ENCODE measurements around the gene TMEM63A. TPM values are rescaled to one million over a fixed set of nuclear protein-coding genes. Genes with fewer than 3 reads are reported as not detected.
A peak's percentile ranks its signal among the peaks of the same experiment; 100 is the strongest.

The TMEM63A gene
- total and polyA plus RNA-seq, 2 of the 13 experiments (the other 11 are each of a cell fraction or from before 2014, with no cell fraction given) = 23.9 to 53.3 TPM

DNA sequence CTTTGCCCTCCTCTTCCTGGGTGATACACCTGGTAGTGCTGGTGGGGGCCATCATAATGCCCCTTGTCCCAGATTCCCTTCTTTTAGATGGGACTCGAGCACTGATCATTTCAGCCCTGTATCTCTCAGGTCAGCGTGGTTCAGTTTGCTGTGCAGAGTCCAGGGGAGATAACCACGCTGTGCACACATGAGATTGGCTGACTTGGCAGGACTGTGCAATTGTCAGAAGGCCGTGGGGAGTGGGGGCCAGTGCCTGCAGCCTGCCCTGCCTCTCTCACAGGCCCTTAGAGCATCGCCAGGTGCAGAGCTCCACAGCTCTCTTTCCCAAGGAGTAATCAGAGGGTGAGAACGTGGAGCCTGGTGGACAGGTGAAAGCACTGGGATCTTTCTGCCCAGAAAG, 57.1 kb downstream of the TMEM63A start (continued):
- TF ChIP-seq MXD4 (CRISPR knock-in tag; IDR thresholded peaks at IDR 0.05) (peak; percentile 64; the same call in 1 of the 2 replicates), SPEN (CRISPR knock-in tag; IDR thresholded peaks at IDR 0.05; ENCODE audit: low read depth) (0 out of 2 replicates have a peak, but pooled peaks have one; percentile 54), ZKSCAN5 (CRISPR knock-in tag; IDR thresholded peaks at IDR 0.05) (no peak), SIN3A (IDR thresholded peaks at IDR 0.05; ENCODE audit: borderline replicate concordance, low read depth, low read length) (0 out of 2 replicates have a peak, but pooled peaks have one; percentile 18), ZBTB21 (CRISPR knock-in tag; IDR thresholded peaks at IDR 0.05) (no peak), SOX6 (IDR thresholded peaks at IDR 0.05) (no peak), SOX6 (CRISPR knock-in tag; IDR thresholded peaks at IDR 0.05) (peak; percentile 83), SSRP1 (CRISPR knock-in tag; IDR thresholded peaks at IDR 0.05) (0 out of 2 replicates have a peak, but pooled peaks have one; percentile 60), ZNF121 (CRISPR knock-in tag; IDR thresholded peaks at IDR 0.05) (peak; percentile 21; the same call in 1 of the 2 replicates), SIX1 (CRISPR knock-in tag; IDR thresholded peaks at IDR 0.05; ENCODE audit: borderline replicate concordance) (no peak), ZNF30 (CRISPR knock-in tag; IDR thresholded peaks at IDR 0.05) (no peak), ZNF556 (CRISPR knock-in tag; IDR thresholded peaks at IDR 0.05; ENCODE audit: borderline replicate concordance) (no peak), WIZ (CRISPR knock-in tag; IDR thresholded peaks at IDR 0.05) (no peak), SMAD9 (CRISPR knock-in tag; IDR thresholded peaks at IDR 0.05) (no peak), ZSCAN22 (CRISPR knock-in tag; IDR thresholded peaks at IDR 0.05) (no peak), NFE2L2 (IDR thresholded peaks at IDR 0.05; ENCODE audit: low read length) (no peak), ZSCAN29 (CRISPR knock-in tag; conservative IDR thresholded peaks at IDR 0.05) (no peak), SP5 (CRISPR knock-in tag; IDR thresholded peaks at IDR 0.05; ENCODE audit: borderline replicate concordance, low read depth) (0 out of 2 replicates have a peak, but pooled peaks have one; percentile 27), HNRNPL (IDR thresholded peaks at IDR 0.05; ENCODE audit: low read depth, low read length) (no peak), NR2F1 (CRISPR knock-in tag; IDR thresholded peaks at IDR 0.05) (no peak), HNF4A (CRISPR knock-in tag; IDR thresholded peaks at IDR 0.05) (peak; percentile 96), TBX3 (IDR thresholded peaks at IDR 0.05; ENCODE audit: borderline replicate concordance) (no peak), NFIB (CRISPR knock-in tag; IDR thresholded peaks at IDR 0.05; ENCODE audit: borderline replicate concordance) (no peak), MAFK (conservative IDR thresholded peaks at IDR 0.05 in 1 of 2, IDR thresholded peaks at IDR 0.05 in 1 of 2; ENCODE audit: low read length in 2 of 2) (peak; percentile 77 to 87), DNMT1 (CRISPR knock-in tag; IDR thresholded peaks at IDR 0.05) (no peak)
- TF ChIP-seq, protein P1, sequence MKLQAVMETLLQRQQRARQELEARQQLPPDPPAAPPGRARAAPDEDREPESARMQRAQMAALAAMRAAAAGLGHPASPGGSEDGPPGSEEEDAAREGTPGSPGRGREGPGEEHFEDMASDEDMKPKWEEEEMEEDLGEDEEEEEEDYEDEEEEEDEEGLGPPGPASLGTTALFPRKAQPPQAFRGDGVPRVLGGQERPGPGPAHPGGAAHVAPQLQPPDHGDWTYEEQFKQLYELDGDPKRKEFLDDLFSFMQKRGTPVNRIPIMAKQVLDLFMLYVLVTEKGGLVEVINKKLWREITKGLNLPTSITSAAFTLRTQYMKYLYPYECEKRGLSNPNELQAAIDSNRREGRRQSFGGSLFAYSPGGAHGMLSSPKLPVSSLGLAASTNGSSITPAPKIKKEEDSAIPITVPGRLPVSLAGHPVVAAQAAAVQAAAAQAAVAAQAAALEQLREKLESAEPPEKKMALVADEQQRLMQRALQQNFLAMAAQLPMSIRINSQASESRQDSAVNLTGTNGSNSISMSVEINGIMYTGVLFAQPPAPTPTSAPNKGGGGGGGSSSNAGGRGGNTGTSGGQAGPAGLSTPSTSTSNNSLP (IDR thresholded peaks at IDR 0.05; ENCODE audit: low read depth, low read length) = no peak
- TF ChIP-seq, protein P2, sequence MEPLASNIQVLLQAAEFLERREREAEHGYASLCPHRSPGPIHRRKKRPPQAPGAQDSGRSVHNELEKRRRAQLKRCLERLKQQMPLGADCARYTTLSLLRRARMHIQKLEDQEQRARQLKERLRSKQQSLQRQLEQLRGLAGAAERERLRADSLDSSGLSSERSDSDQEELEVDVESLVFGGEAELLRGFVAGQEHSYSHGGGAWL (CRISPR knock-in tag; IDR thresholded peaks at IDR 0.05) = no peak
- TF ChIP-seq, protein P3, sequence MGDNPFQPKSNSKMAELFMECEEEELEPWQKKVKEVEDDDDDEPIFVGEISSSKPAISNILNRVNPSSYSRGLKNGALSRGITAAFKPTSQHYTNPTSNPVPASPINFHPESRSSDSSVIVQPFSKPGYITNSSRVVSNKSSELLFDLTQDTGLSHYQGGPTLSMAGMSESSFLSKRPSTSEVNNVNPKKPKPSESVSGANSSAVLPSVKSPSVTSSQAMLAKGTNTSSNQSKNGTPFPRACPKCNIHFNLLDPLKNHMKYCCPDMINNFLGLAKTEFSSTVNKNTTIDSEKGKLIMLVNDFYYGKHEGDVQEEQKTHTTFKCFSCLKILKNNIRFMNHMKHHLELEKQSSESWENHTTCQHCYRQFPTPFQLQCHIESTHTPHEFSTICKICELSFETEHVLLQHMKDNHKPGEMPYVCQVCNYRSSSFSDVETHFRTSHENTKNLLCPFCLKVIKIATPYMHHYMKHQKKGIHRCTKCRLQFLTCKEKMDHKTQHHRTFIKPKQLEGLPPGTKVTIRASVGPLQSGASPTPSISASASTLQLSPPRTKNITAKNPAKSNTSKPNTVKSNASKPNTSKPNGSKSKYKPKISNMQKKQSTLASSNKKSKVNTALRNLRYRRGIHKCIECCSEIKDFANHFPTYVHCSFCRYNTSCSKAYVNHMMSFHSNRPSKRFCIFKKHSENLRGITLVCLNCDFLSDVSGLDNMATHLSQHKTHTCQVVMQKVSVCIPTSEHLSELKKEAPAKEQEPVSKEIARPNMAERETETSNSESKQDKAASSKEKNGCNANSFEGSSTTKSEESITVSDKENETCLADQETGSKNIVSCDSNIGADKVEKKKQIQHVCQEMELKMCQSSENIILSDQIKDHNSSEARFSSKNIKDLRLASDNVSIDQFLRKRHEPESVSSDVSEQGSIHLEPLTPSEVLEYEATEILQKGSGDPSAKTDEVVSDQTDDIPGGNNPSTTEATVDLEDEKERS (CRISPR knock-in tag; IDR thresholded peaks at IDR 0.05) = no peak

Measured in HepG2 (cell line).